Activated CD8-positive, alpha-beta T cell treated with anti-CD3 and anti-CD28 coated beads, Interleukin-2, amount 10 ng/mL, durations not matched to agents 7 days and 5 days (primary cell): ENCODE data around the gene PRG2. TPM values are rescaled to one million over a fixed set of nuclear protein-coding genes. Genes with fewer than 3 reads are reported as not detected.
"Not testable (repeated sequence)": the region's sequence is repeated elsewhere in the genome, so short reads cannot be mapped to it uniquely, and the experiment has no call there.

Experiments used
- ATAC-seq: fragments of 150-1000 bp; cut with Tn5 transposase; one replicate; pipeline ENCODE4 v1.10.0; 2021; ENCODE audit warnings: moderate library complexity
- CTCF ChIA-PET: fragments of 350-600 bp; sonication (Branson Sonifier 250); formaldehyde crosslinking; loops from one replicate; lab custom pipeline; 2021; ENCODE audit warnings: antibody characterized with exemption; lab: Charles Lee
- POLR2A ChIA-PET: fragments of 350-600 bp; sonication (Branson Sonifier 250); formaldehyde crosslinking; loops from one replicate; lab custom pipeline; 2021; ENCODE audit warnings: antibody characterized with exemption; lab: Charles Lee
- DNase-seq: peaks from one replicate; pipeline ENCODE4 v3.0.0-alpha.2; 2020
- H3K27ac Mint-ChIP-seq: one replicate; pipeline ENCODE4 v1.8.0; 2021; ENCODE audit warnings: mild to moderate bottlenecking, mixed read lengths
- H3K27me3 Mint-ChIP-seq: one replicate; pipeline ENCODE4 v1.8.0; 2021; ENCODE audit warnings: low read depth, mixed read lengths
- H3K36me3 Mint-ChIP-seq: one replicate; pipeline ENCODE4 v1.8.0; 2021; ENCODE audit warnings: low read depth, mixed read lengths
- H3K4me1 Mint-ChIP-seq: one replicate; pipeline ENCODE4 v1.8.0; 2021; ENCODE audit warnings: low read depth, mixed read lengths
- H3K4me3 Mint-ChIP-seq: one replicate; pipeline ENCODE4 v1.8.0; 2021; ENCODE audit warnings: mild to moderate bottlenecking, mixed read lengths
- H3K9me3 Mint-ChIP-seq: one replicate; pipeline ENCODE4 v1.8.0; 2022; ENCODE audit warnings: mixed read lengths; ENCODE audit not compliant: insufficient read depth
- total RNA-seq, 2 experiments: library from RNA; stranded (reverse); gene quantifications; one replicate each; pipeline ENCODE4 v1.2.3, GENCODE V29; 2021

Gene PRG2
- total RNA-seq, 2 experiments from 2014 or later = 0.26 TPM; not detected in 1

GRCh38 chr11:57341250-57341808, 49.1 kb downstream of the PRG2 start:
- Mint-ChIP-seq H3K27me3 (peaks cover 9% of the 10 kb centered on the region), H3K4me1 (peaks cover 7% of the 10 kb centered on the region), H3K4me3 (no peak overlapping the region), H3K36me3 (no peaks in the 10 kb centered on the region), H3K27ac (no peak overlapping the region), H3K9me3 (no peaks in the 10 kb centered on the region)
- POLR2A ChIA-PET = no interaction called here
- DNase-seq = no peak
- ATAC-seq = no peak
- CTCF ChIA-PET = no interaction called here

DNA sequence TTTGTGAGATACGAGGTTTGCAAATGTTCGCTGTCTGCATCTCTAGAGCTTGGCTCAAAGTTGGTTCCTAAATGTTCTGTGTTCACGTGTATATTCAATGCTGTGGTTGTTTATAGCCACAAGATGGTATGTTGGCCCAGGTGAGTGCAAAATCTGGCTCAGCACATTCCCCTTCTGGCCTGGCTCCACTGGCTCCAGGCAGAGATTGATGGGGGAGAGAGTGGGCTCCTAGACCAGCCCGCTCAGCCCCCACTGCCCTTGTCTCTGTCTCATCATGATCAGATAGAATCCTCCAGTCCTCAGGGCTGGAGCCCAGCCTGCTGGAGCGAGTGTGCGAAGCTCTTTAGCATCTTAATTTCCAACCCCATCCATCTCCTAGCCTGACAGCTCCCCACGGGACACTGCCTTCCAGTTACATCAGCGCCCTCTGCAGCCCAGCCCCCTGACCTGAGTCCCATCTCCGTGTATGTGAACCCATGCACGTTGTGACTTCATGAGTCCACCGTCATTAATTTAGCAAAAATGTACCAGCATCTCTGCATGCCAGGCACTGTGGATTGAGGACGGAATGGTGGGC, 50.3 kb downstream of the PRG2 start:
- peaks cover 11% of the 10 kb centered on the region for H3K4me1 Mint-ChIP-seq
- H3K9me3 Mint-ChIP-seq = no peaks in the 10 kb centered on the region
- H3K36me3 Mint-ChIP-seq = no peaks in the 10 kb centered on the region
- ChIA-PET POLR2A (no interaction called here), CTCF (no interaction called here)
- ATAC-seq (no peak), DNase-seq (no peak)
- H3K27me3 Mint-ChIP-seq = peaks cover 9% of the 10 kb centered on the region
- H3K27ac Mint-ChIP-seq = no peak overlapping the region
- H3K4me3 Mint-ChIP-seq = no peak overlapping the region

GRCh38 chr11:57339328-57339727, 51.1 kb downstream of the PRG2 start:
- DNase-seq = no peak
- ATAC-seq = no peak
- no peak overlapping the region for H3K4me3 Mint-ChIP-seq
- H3K27me3 Mint-ChIP-seq = peaks cover 9% of the 10 kb centered on the region
- H3K27ac Mint-ChIP-seq = no peak overlapping the region
- POLR2A ChIA-PET = interaction anchor here (1.0 kb wide), 1 partner anchor 14 kb away, joined by 3 read pairs; the partner anchor contains the start of gene TNKS1BP1
- peaks cover 18% of the 10 kb centered on the region for H3K4me1 Mint-ChIP-seq
- H3K36me3 Mint-ChIP-seq = peaks cover 6% of the 10 kb centered on the region
- CTCF ChIA-PET = interaction anchor here (1.0 kb wide), 2 partner anchors 118 to 154 kb away, joined by 3 to 4 read pairs; no protein-coding TSS in a partner anchor
- no peaks in the 10 kb centered on the region for H3K9me3 Mint-ChIP-seq

- Mint-ChIP-seq H3K27ac (no peak within 1 kb of the TSS), H3K4me3 (no peak within 1 kb of the TSS), H3K9me3 (no peaks in the 10 kb centered on the region), H3K36me3 (peaks cover 17% of the 10 kb centered on the region), H3K27me3 (peaks cover 9% of the 10 kb centered on the region), H3K4me1 (peaks cover 30% of the 10 kb centered on the region)
- DNase-seq (no peak), ATAC-seq (no peak)
- ChIA-PET POLR2A (interaction anchor here (0.6 to 0.8 kb wide), 2 partner anchors 13 to 404 kb away, joined by 3 read pairs; partner anchors contain the start of genes SELENOH and TNKS1BP1), CTCF (interaction anchor here (0.9 to 1.4 kb wide), 4 partner anchors 10 to 155 kb away, joined by 3 to 4 read pairs (median 3); no protein-coding TSS in a partner anchor)
Observed at GRCh38 chr11:57338142-57338541, 52.3 kb downstream of the PRG2 start, which contains the start of gene P2RX3. P2RX3 (plus strand) TSS chr11:57338352; CDS start chr11:57338551, 199 bp downstream.

DNA sequence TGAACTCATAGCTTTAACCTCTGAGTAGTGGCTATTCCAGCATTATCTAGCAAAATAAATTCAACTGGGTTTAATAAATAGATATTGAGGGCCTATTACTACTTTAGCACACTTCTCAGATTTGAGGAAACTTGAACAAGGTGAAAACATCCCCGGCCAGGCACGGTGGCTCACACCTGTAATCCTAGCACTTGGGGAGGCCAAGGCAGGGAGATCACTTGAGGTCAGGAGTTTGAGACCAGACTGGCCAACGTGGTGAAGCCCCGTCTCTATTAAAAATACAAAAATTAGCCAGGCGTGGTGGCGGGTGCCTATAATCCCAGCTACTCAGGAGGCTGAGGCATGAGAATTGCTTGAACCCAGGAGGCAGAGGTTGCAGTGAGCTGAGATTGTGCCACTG, 53.6 kb downstream of the PRG2 start:
- peaks cover 32% of the 10 kb centered on the region for H3K4me1 Mint-ChIP-seq
- H3K36me3 Mint-ChIP-seq = peaks cover 28% of the 10 kb centered on the region
- not testable (repeated sequence) for H3K27me3 Mint-ChIP-seq, ATAC-seq, H3K27ac Mint-ChIP-seq, H3K9me3 Mint-ChIP-seq, DNase-seq
- peak overlapping the region; percentile 92 for H3K4me3 Mint-ChIP-seq
- POLR2A ChIA-PET = interaction anchor here (2.2 to 3.5 kb wide), 2 partner anchors 12 to 16 kb away, joined by 9 to 55 read pairs; partner anchors contain the start of gene TNKS1BP1
- CTCF ChIA-PET = interaction anchor here (0.9 to 2.9 kb wide), 3 partner anchors 9 to 304 kb away, joined by 3 to 14 read pairs (median 6); no protein-coding TSS in a partner anchor

Other genes starting within 250 kb of the PRG2 start
- gene LRRC55, start 208.7 kb downstream of the PRG2 start, total RNA-seq = not detected
- not detected for gene APLNR, start 153.4 kb downstream of the PRG2 start, total RNA-seq
- 10 to 100 TPM; 10.5 to 10.9 TPM for gene TNKS1BP1, start 65.7 kb downstream of the PRG2 start, total RNA-seq
- gene SSRP1, start 54.8 kb downstream of the PRG2 start, total RNA-seq = 100 to 1,000 TPM; 185 to 191 TPM
- not detected for gene P2RX3, start 52.3 kb downstream of the PRG2 start, total RNA-seq
- not detected for gene PRG3, start 9.5 kb downstream of the PRG2 start, total RNA-seq
- 100 to 1,000 TPM; 103 to 120 TPM for gene SLC43A3, start 36.5 kb upstream of the PRG2 start, total RNA-seq
- under 1 TPM; 0.47 to 0.57 TPM for gene RTN4RL2, start 69.9 kb upstream of the PRG2 start, total RNA-seq
- 10 to 100 TPM; 26.4 to 28.4 TPM for gene SLC43A1, start 125.1 kb upstream of the PRG2 start, total RNA-seq
- 10 to 100 TPM; 65.4 to 65.8 TPM for gene TIMM10, start 140.1 kb upstream of the PRG2 start, total RNA-seq
- gene SMTNL1, start 146.9 kb upstream of the PRG2 start, total RNA-seq = not detected
- 100 to 1,000 TPM; 222 to 232 TPM for gene UBE2L6, start 177.0 kb upstream of the PRG2 start, total RNA-seq
- gene SERPING1, start 207.0 kb upstream of the PRG2 start, total RNA-seq = not detected